PC-3 (cell line): ENCODE measurements around the gene DAPK3. TPM values are rescaled to one million over a fixed set of nuclear protein-coding genes. Genes with fewer than 3 reads are reported as not detected.

ENCODE experiments used
- ATAC-seq: fragments of 200-7000 bp; cut with Tn5 transposase; 2 replicates; pipeline ENCODE4 v1.9.1; 2020; ENCODE audit warnings: mild to moderate bottlenecking, moderate library complexity
- BruUV-seq: library from RNA; stranded (reverse); fragments of 400-500 nt; replicated peaks from 2 replicates; lab custom pipeline; 2021; lab: Mats Ljungman, UMichigan
- CTCF ChIA-PET: fragments of 300-600 bp; sonication (Branson Sonifier 250); formaldehyde crosslinking; loops from one replicate; lab custom pipeline; 2022; ENCODE audit warnings: antibody characterized with exemption; lab: Charles Lee
- POLR2A ChIA-PET: fragments of 300-600 bp; sonication (Branson Sonifier 250); formaldehyde crosslinking; loops from one replicate; lab custom pipeline; 2022; ENCODE audit warnings: antibody characterized with exemption; ENCODE audit not compliant: unreplicated experiment; lab: Charles Lee
- DNase-seq: peaks from one replicate; pipeline ENCODE4 v3.0.0-alpha.2; 2015
- H2AFZ ChIP-seq: fragments of 300-600 bp; sonication (generic); 2 replicates; pipeline ENCODE4 v1.6.0; 2016; ENCODE audit warnings: antibody characterized with exemption, low read length
- H3F3A ChIP-seq: fragments of 300-600 bp; sonication (generic); one replicate; pipeline ENCODE4 v1.6.0; 2017; ENCODE audit warnings: antibody characterized with exemption, low read length, control low read depth, mild to moderate bottlenecking; ENCODE audit not compliant: unreplicated experiment
- H3K27ac ChIP-seq: fragments of 300-600 bp; sonication (generic); 2 replicates; pipeline ENCODE4 v1.5.1; 2016; ENCODE audit warnings: mild to moderate bottlenecking, low read length
- H3K27me3 ChIP-seq: fragments of 300-600 bp; sonication (generic); 2 replicates; pipeline ENCODE4 v1.6.1; 2016; ENCODE audit warnings: low read length, mixed read lengths
- H3K36me3 ChIP-seq: fragments of 300-600 bp; sonication (generic); 2 replicates; pipeline ENCODE4 v1.6.1; 2016; ENCODE audit warnings: low read depth, mixed run types, low read length, mixed read lengths
- H3K4me1 ChIP-seq: fragments of 300-600 bp; sonication (generic); 2 replicates; pipeline ENCODE4 v1.5.1; 2016; ENCODE audit warnings: low read length; ENCODE audit not compliant: insufficient read depth
- H3K4me2 ChIP-seq: fragments of 300-600 bp; sonication (generic); 2 replicates; pipeline ENCODE4 v1.6.0; 2016; ENCODE audit warnings: low read length
- H3K4me3 ChIP-seq: fragments of 300-600 bp; sonication (generic); 2 replicates; pipeline ENCODE4 v1.5.1; 2016; ENCODE audit warnings: mild to moderate bottlenecking, low read length, mixed read lengths
- H3K79me2 ChIP-seq: fragments of 300-600 bp; sonication (generic); 2 replicates; pipeline ENCODE4 v1.6.1; 2017; ENCODE audit warnings: low read length, mixed read lengths
- H3K9ac ChIP-seq: fragments of 300-600 bp; sonication (generic); 2 replicates; pipeline ENCODE4 v1.6.0; 2016; ENCODE audit warnings: mild to moderate bottlenecking, low read length
- H3K9me2 ChIP-seq: fragments of 300-600 bp; sonication (generic); replicated peaks from 2 replicates; pipeline ENCODE4 v1.6.1; 2016; ENCODE audit warnings: mixed run types, low read length, mixed read lengths
- H3K9me3 ChIP-seq: fragments of 300-600 bp; sonication (generic); 2 replicates; pipeline ENCODE4 v1.6.1; 2016; ENCODE audit warnings: low read length, mixed read lengths
- H4K20me1 ChIP-seq: fragments of 300-600 bp; sonication (generic); 2 replicates; pipeline ENCODE4 v1.6.1; 2016; ENCODE audit warnings: low read length, mixed read lengths
- CTCF ChIP-seq: fragments of 300-600 bp; sonication (generic); conservative IDR thresholded peaks from 2 replicates; pipeline ENCODE4 v1.5.1; 2017; ENCODE audit warnings: antibody characterized with exemption, low read depth, mild to moderate bottlenecking, low read length
- EZH2 ChIP-seq: fragments of 300-600 bp; sonication (generic); IDR thresholded peaks from one replicate; pipeline ENCODE4 v1.6.1; 2017; ENCODE audit warnings: antibody characterized with exemption, mild to moderate bottlenecking, low read length; ENCODE audit not compliant: unreplicated experiment
- EZH2phosphoT487 ChIP-seq: fragments of 300-600 bp; sonication (generic); IDR thresholded peaks from 2 replicates; pipeline ENCODE4 v1.6.1; 2018; ENCODE audit warnings: mild to moderate bottlenecking, antibody characterized with exemption, low read length, borderline replicate concordance
- intact Hi-C: fragments of 100-400 bp; cut with micrococcal nuclease; formaldehyde crosslinking; loops from 2 replicates; pipeline ENCODE4 v1.9.0; 2023
- total RNA-seq: library from RNA; depleted of rRNA; stranded (reverse); fragments of >200 nt; gene quantifications from 2 replicates; pipeline ENCODE4 v1.2.3, GENCODE V29; 2014

The DAPK3 gene
- total RNA-seq, 1 experiment from 2014 or later, result 94.2 TPM

GRCh38 chr19:3961007-3961406, 9.9 kb downstream of the DAPK3 start:
- intact Hi-C loops, result no loop called here
- H3K4me2 ChIP-seq, result no peak overlapping the region
- H4K20me1 ChIP-seq, result no peaks in the 10 kb centered on the region
- no peaks in the 10 kb centered on the region for H3K9me3 ChIP-seq
- H3K79me2 ChIP-seq, result peaks cover 5% of the 10 kb centered on the region; the same call in 1 of the 2 replicates
- no peaks in the 10 kb centered on the region for H3K27me3 ChIP-seq
- ChIA-PET CTCF (no interaction called here), POLR2A (no interaction called here)
- no peaks in the 10 kb centered on the region for H3K4me1 ChIP-seq
- H2AFZ ChIP-seq, result no peak overlapping the region
- H3K4me3 ChIP-seq, result no peak overlapping the region
- H3F3A ChIP-seq, result no peaks in the 10 kb centered on the region
- DNase-seq (no peak), ATAC-seq (no peak)
- H3K9ac ChIP-seq, result no peak overlapping the region
- BruUV-seq, result no TSS peak
- no peaks in the 10 kb centered on the region for H3K9me2 ChIP-seq
- TF ChIP-seq EZH2 (no peak), CTCF (no peak), EZH2phosphoT487 (no peak)
- no peak overlapping the region for H3K27ac ChIP-seq
- no peaks in the 10 kb centered on the region; the same call in 1 of the 2 replicates for H3K36me3 ChIP-seq

GRCh38 chr19:3959766-3960131, 11.2 kb downstream of the DAPK3 start:
- Histone ChIP-seq H3F3A (no peaks in the 10 kb centered on the region), H3K4me1 (no peaks in the 10 kb centered on the region), H3K36me3 (no peaks in the 10 kb centered on the region; the same call in 1 of the 2 replicates), H2AFZ (no peak overlapping the region), H3K79me2 (no peaks in the 10 kb centered on the region), H3K9me3 (no peaks in the 10 kb centered on the region), H3K4me3 (no peak overlapping the region), H3K9ac (no peak overlapping the region), H4K20me1 (no peaks in the 10 kb centered on the region), H3K27ac (no peak overlapping the region), H3K27me3 (no peaks in the 10 kb centered on the region), H3K4me2 (no peak overlapping the region), H3K9me2 (no peaks in the 10 kb centered on the region)
- DNase-seq (no peak), ATAC-seq (no peak)
- no TSS peak for BruUV-seq
- TF ChIP-seq CTCF, result no peak
- POLR2A ChIA-PET, result no interaction called here
- CTCF ChIA-PET, result no interaction called here
- intact Hi-C loops, result no loop called here

- Histone ChIP-seq H3K9ac (no peak overlapping the region), H3K4me2 (no peak overlapping the region), H3K9me3 (no peaks in the 10 kb centered on the region), H2AFZ (no peak overlapping the region), H3K4me3 (no peak overlapping the region), H3K36me3 (no peaks in the 10 kb centered on the region; the same call in 1 of the 2 replicates), H3K27ac (no peak overlapping the region), H3K79me2 (no peaks in the 10 kb centered on the region), H4K20me1 (no peaks in the 10 kb centered on the region), H3K27me3 (no peaks in the 10 kb centered on the region), H3K4me1 (no peaks in the 10 kb centered on the region), H3F3A (no peaks in the 10 kb centered on the region), H3K9me2 (no peaks in the 10 kb centered on the region)
- BruUV-seq, result no TSS peak
- POLR2A ChIA-PET, result no interaction called here
- intact Hi-C loops, result no loop called here
- TF ChIP-seq EZH2 (no peak), EZH2phosphoT487 (no peak), CTCF (no peak)
- no peak for ATAC-seq
- DNase-seq, result no peak
- CTCF ChIA-PET, result no interaction called here
Measured at GRCh38 chr19:3958836-3959765, 11.8 kb downstream of the DAPK3 start.
